IPS-NIHi7 (cell line): ENCODE results near the gene DOLK.

Experiments
- DNase-seq: peaks from one replicate; pipeline ENCODE4 v3.0.0; 2012; ENCODE audit warnings: mixed read lengths; ENCODE audit errors: extremely low spot score

Gene DOLK

GRCh38 chr9:128906741-128907140 is 40.7 kb downstream of the DOLK start:
- DNase-seq = no peak

GRCh38 chr9:128905964-128906363 is 41.4 kb downstream of the DOLK start:
- DNase-seq = no peak

- DNase-seq = no peak
Observed at GRCh38 chr9:128903871-128904620, 43.4 kb downstream of the DOLK start.

GRCh38 chr9:128903079-128903461 is 44.3 kb downstream of the DOLK start:
- DNase-seq = no peak

- no peak for DNase-seq
Observed at GRCh38 chr9:128902351-128903078, 44.9 kb downstream of the DOLK start.

- DNase-seq = no peak
Observed at GRCh38 chr9:128901822-128902221, 45.6 kb downstream of the DOLK start.

GRCh38 chr9:128901379-128901778 is 46.0 kb downstream of the DOLK start:
- DNase-seq = no peak

GRCh38 chr9:128899566-128900322 is 47.7 kb downstream of the DOLK start:
- no peak for DNase-seq

GRCh38 chr9:128898845-128899565 is 48.4 kb downstream of the DOLK start:
- DNase-seq = no peak

GRCh38 chr9:128898382-128898781 is 49.0 kb downstream of the DOLK start:
- no peak for DNase-seq

GRCh38 chr9:128895556-128895955 is 51.8 kb downstream of the DOLK start:
- DNase-seq = peak; percentile 48
